Naive thymus-derived CD4-positive, alpha-beta T cell (primary cell): ENCODE results near the gene PPP4R1. TPM values are rescaled to one million over a fixed set of nuclear protein-coding genes. Genes with fewer than 3 reads are reported as not detected.

Source experiments
- ATAC-seq: fragments of 150-1000 bp; cut with Tn5 transposase; 2 replicates; pipeline ENCODE4 v1.10.0; 2021; ENCODE audit warnings: mild to moderate bottlenecking, moderate library complexity
- CTCF ChIA-PET: fragments of 350-600 bp; sonication (Branson Sonifier 250); formaldehyde crosslinking; loops from one replicate; lab custom pipeline; 2021; ENCODE audit warnings: antibody characterized with exemption; lab: Charles Lee
- POLR2A ChIA-PET: fragments of 350-600 bp; sonication (Branson Sonifier 250); formaldehyde crosslinking; loops from one replicate; lab custom pipeline; 2021; ENCODE audit warnings: antibody characterized with exemption, inconsistent platforms; lab: Charles Lee
- DNase-seq, 9 donors: peaks; one replicate each; pipeline versions ENCODE4 v3.0.0 to v3.0.0-alpha.2; 2020 to 2022; ENCODE audit warnings: mixed read lengths in 1 of 9
- H3K27ac ChIP-seq: one replicate; pipeline ENCODE4 v1.7.0; 2013; ENCODE audit warnings: mild to moderate bottlenecking, low read depth, low read length, moderate library complexity
- H3K27me3 ChIP-seq, 2 donors: one replicate each; pipeline ENCODE4 v1.7.0; 2013; ENCODE audit warnings: low read length in 2 of 2, mild to moderate bottlenecking in 2 of 2, moderate library complexity in 2 of 2; ENCODE audit not compliant: control insufficient read depth in 2 of 2, insufficient read depth in 2 of 2
- H3K36me3 ChIP-seq, 3 experiments: 1 replicate in 2 of 3; 2 replicates in 1 of 3; pipeline ENCODE4 v1.7.0; 2013; ENCODE audit warnings: low read length in 3 of 3, mild to moderate bottlenecking in 3 of 3, moderate library complexity in 1 of 3; ENCODE audit not compliant: insufficient read depth in 3 of 3, control insufficient read depth in 2 of 3
- H3K4me1 ChIP-seq, 2 donors: one replicate each; pipeline ENCODE4 v1.7.0; 2013; ENCODE audit warnings: low read length in 2 of 2, mild to moderate bottlenecking in 2 of 2, moderate library complexity in 1 of 2; ENCODE audit not compliant: control insufficient read depth in 2 of 2, insufficient read depth in 2 of 2
- H3K4me3 ChIP-seq: 2 replicates; pipeline ENCODE4 v1.7.0; 2013; ENCODE audit warnings: mild to moderate bottlenecking, low read length
- H3K9me3 ChIP-seq, 3 experiments: 1 replicate in 2 of 3; 2 replicates in 1 of 3; pipeline ENCODE4 v1.7.0; 2013; ENCODE audit warnings: low read length in 3 of 3; ENCODE audit not compliant: control insufficient read depth in 2 of 3
- H3K27ac Mint-ChIP-seq, 9 donors: one replicate each; pipeline ENCODE4 v1.8.0; 2020 to 2022; ENCODE audit warnings: mixed read lengths in 9 of 9, mild to moderate bottlenecking in 8 of 9, moderate library complexity in 5 of 9, inconsistent platforms in 2 of 9
- H3K27me3 Mint-ChIP-seq, 5 donors: one replicate each; pipeline ENCODE4 v1.8.0; 2021 to 2022; ENCODE audit warnings: mixed read lengths in 5 of 5, mild to moderate bottlenecking in 1 of 5
- H3K36me3 Mint-ChIP-seq, 5 donors: one replicate each; pipeline ENCODE4 v1.8.0; 2020 to 2022; ENCODE audit warnings: mixed read lengths in 5 of 5, mild to moderate bottlenecking in 3 of 5, inconsistent platforms in 1 of 5
- H3K4me1 Mint-ChIP-seq, 7 donors: one replicate each; pipeline ENCODE4 v1.8.0; 2020 to 2022; ENCODE audit warnings: mixed read lengths in 7 of 7, mild to moderate bottlenecking in 3 of 7, inconsistent platforms in 1 of 7
- H3K4me3 Mint-ChIP-seq, 10 donors: one replicate each; pipeline ENCODE4 v1.8.0; 2020 to 2022; ENCODE audit warnings: mild to moderate bottlenecking in 10 of 10, mixed read lengths in 10 of 10, moderate library complexity in 6 of 10, inconsistent platforms in 2 of 10
- H3K9me3 Mint-ChIP-seq, 11 donors: one replicate each; pipeline ENCODE4 v1.8.0; 2020 to 2022; ENCODE audit warnings: mixed read lengths in 11 of 11, mild to moderate bottlenecking in 4 of 11, inconsistent platforms in 1 of 11, moderate library complexity in 1 of 11
- intact Hi-C, 2 donors: fragments of 100-400 bp; cut with micrococcal nuclease; formaldehyde crosslinking; loops; one replicate each; pipeline ENCODE4 v1.15.1; 2023
- polyA plus RNA-seq, 2 donors: library from polyadenylated mRNA; unstranded; fragments of 300-500 nt; fragmentation: Illumina TruSeq; gene quantifications; one replicate each; pipeline ENCODE4 v1.2.3, GENCODE V29; 2021
- total RNA-seq, 6 experiments: library from RNA in 5 of 6; stranded (reverse) in 5 of 6; gene quantifications; 1 replicate in 5 of 6; 2 replicates in 1 of 6; pipeline ENCODE4 v1.2.3 and lab custom pipeline; 2021 to 2026

The PPP4R1 gene
- total and polyA plus RNA-seq, 7 experiments from 2014 or later: 5.5 to 54.6 (median 36.7) TPM

GRCh38 chr18:9617006-9617542 lies 2.7 kb upstream of the PPP4R1 start:
- Mint-ChIP-seq H3K4me3 (peak overlapping the region in 2 of 10 donors; percentile 18 to 53), H3K4me1 (peaks cover 16 to 38% (median 24%) of the 10 kb centered on the region in 7 donors), H3K9me3 (peaks cover 0 to 2% (median 0%) of the 10 kb centered on the region in 11 donors), H3K27me3 (peaks cover 0 to 11% (median 0%) of the 10 kb centered on the region in 5 donors), H3K36me3 (peaks cover under 1 to 1% (median 1%) of the 10 kb centered on the region in 5 donors), H3K27ac (no peak overlapping the region)
- H3K27ac ChIP-seq: no peak overlapping the region
- no peaks in the 10 kb centered on the region for H3K36me3 ChIP-seq
- ChIA-PET POLR2A (no interaction called here), CTCF (no interaction called here)
- no peak overlapping the region for H3K4me3 ChIP-seq
- no peaks in the 10 kb centered on the region for H3K9me3 ChIP-seq
- peaks cover 12 to 17% of the 10 kb centered on the region in 2 donors for H3K4me1 ChIP-seq
- intact Hi-C loops: loop anchor here in 1 of 2 donors (10.0 kb wide), 7 partner anchors 88 to 1012 kb away; partner anchors contain the start of genes ANKRD12, MTCL1, NAPG and NDUFV2
- no peak for DNase-seq
- no peak for ATAC-seq
- H3K27me3 ChIP-seq: no peaks in the 10 kb centered on the region

- Mint-ChIP-seq H3K27ac (peak overlapping the region in 2 of 9 donors; percentile 68 to 85), H3K9me3 (peaks cover 0 to 2% (median 0%) of the 10 kb centered on the region in 11 donors), H3K4me3 (peak overlapping the region in 9 of 10 donors; percentile 17 to 90 (median 83)), H3K4me1 (peaks cover 19 to 44% (median 31%) of the 10 kb centered on the region in 7 donors), H3K36me3 (peaks cover 3 to 7% (median 7%) of the 10 kb centered on the region in 5 donors), H3K27me3 (peaks cover 0 to 9% (median 0%) of the 10 kb centered on the region in 5 donors)
- DNase-seq (no peak), ATAC-seq (no peak)
- H3K4me1 ChIP-seq: peaks cover 12 to 17% of the 10 kb centered on the region in 2 donors
- ChIA-PET POLR2A (no interaction called here), CTCF (interaction anchor here (1.1 kb wide), 1 partner anchor 19 kb away, joined by 4 read pairs; no protein-coding TSS in a partner anchor)
- H3K9me3 ChIP-seq: no peaks in the 10 kb centered on the region
- intact Hi-C loops: loop anchor here in 1 of 2 donors (10.0 kb wide), 7 partner anchors 89 to 1011 kb away; partner anchors contain the start of genes ANKRD12, MTCL1, NAPG and NDUFV2
- no peaks in the 10 kb centered on the region for H3K27me3 ChIP-seq
- no peak overlapping the region for H3K4me3 ChIP-seq
- no peaks in the 10 kb centered on the region for H3K36me3 ChIP-seq
- no peak overlapping the region for H3K27ac ChIP-seq
These were observed 1.7 kb upstream of the PPP4R1 start for GRCh38 chr18:9616049-9616448.

DNA sequence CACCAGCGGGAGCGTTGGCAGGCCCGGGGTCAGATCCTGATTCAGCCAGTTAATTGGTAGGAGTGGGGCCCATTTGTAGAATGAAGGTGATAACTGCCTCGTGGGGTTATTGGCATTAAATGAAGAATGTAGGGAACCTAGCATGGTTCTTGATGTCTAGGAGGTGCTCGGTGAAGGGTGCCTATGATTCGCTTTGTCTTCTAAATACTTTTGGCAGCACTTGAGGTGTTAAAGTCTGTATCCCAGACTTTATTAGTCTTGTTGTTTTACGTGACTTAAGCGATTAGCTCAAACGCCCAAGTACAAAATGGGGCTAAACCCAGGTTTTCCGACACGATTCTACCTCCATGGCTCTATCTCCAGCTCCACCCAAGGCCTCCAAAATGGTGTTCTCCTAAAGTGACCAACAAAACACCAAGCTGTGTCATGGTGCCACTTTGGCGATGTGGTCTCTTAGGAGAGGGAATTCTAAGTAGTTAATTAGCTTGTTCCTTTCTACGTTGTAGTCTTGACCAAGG lies 980 bp upstream of the PPP4R1 start:
- POLR2A ChIA-PET: interaction anchor here (0.6 kb wide), 1 partner anchor 1007 kb away, joined by 3 read pairs; no protein-coding TSS in a partner anchor
- CTCF ChIA-PET: interaction anchor here (1.1 kb wide), 1 partner anchor 18 kb away, joined by 4 read pairs; no protein-coding TSS in a partner anchor
- Mint-ChIP-seq H3K36me3 (peaks cover 3 to 11% (median 8%) of the 10 kb centered on the region in 5 donors), H3K27me3 (peaks cover 0 to 6% (median 0%) of the 10 kb centered on the region in 5 donors), H3K4me3 (peak overlapping the region; percentile 64 to 90 (median 85)), H3K27ac (peak overlapping the region; percentile 43 to 85 (median 79)), H3K9me3 (peaks cover 0 to 2% (median 0%) of the 10 kb centered on the region in 11 donors), H3K4me1 (peaks cover 26 to 50% (median 33%) of the 10 kb centered on the region in 7 donors)
- peak overlapping the region; percentile 25 for H3K4me3 ChIP-seq
- H3K9me3 ChIP-seq: no peaks in the 10 kb centered on the region
- ATAC-seq: no peak
- H3K27ac ChIP-seq: peak overlapping the region; percentile 60
- intact Hi-C loops: loop anchor here (1.0 to 10.0 kb wide), 9 partner anchors 89 to 1011 kb away; partner anchors contain the start of genes MTCL1 (in 2 of the 2), ANKRD12 (in 1 of the 2), NAPG (in 1 of the 2) and NDUFV2 (in 1 of the 2)
- DNase-seq: no peak
- H3K36me3 ChIP-seq: no peaks in the 10 kb centered on the region
- no peaks in the 10 kb centered on the region for H3K27me3 ChIP-seq
- peaks cover 12 to 17% of the 10 kb centered on the region in 2 donors for H3K4me1 ChIP-seq

DNA sequence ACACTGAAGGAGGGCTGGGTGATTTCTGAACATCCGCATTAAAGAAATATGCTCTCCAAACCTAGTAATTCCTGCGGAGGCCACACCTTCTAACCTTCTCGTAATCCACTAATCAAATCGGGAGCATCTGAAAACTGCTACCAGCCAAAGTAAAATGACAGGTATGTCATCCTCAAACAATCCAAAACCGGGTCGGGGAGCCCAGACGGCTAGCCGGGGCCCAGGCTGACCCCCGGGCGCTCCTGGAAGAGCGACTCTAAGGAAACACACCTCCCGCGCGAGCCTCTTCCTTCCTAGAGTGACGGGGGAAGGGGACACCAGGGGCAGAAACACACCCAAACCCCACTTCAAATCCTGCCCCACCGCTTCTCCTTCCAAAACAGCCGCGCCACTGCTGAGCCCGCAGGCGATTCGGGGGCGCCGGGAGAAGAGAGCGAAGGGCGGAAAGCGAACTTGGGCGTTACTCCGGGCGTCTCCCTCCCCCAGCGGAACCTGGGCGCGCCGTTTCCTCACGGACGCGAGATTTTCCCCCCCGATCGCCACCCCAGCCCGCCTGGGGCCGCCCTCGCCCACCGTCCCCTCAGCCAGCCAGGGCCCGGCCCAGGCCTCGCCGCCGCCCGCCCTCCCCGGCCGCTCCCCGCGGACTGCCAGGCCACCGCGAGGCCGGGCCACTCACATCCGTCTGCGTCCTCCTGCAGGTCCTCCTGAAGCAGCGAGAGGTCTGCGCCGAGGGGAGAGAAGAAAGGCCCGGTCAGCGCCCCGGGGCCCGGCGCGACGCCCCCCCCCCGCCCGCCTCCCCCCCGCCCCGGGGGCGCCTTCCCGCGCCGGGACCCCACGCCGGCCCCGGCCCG lies 584 bp downstream of the PPP4R1 start:
- Mint-ChIP-seq H3K27me3 (peaks cover 0 to 3% (median 0%) of the 10 kb centered on the region in 5 donors), H3K9me3 (peaks cover 0 to 2% (median 0%) of the 10 kb centered on the region in 11 donors), H3K36me3 (peaks cover 3 to 11% (median 8%) of the 10 kb centered on the region in 5 donors), H3K4me3 (peak overlapping the region; percentile 88 to 99 (median 96)), H3K4me1 (peaks cover 34 to 50% (median 38%) of the 10 kb centered on the region in 7 donors), H3K27ac (peak overlapping the region; percentile 71 to 96 (median 89))
- POLR2A ChIA-PET: interaction anchor here (0.7 kb wide), 1 partner anchor 914 kb away, joined by 3 read pairs; no protein-coding TSS in a partner anchor
- Histone ChIP-seq H3K27me3 (no peaks in the 10 kb centered on the region), H3K27ac (peak overlapping the region; percentile 65), H3K4me3 (peak overlapping the region; percentile 65), H3K9me3 (no peaks in the 10 kb centered on the region), H3K36me3 (no peaks in the 10 kb centered on the region), H3K4me1 (peaks cover 12 to 17% of the 10 kb centered on the region in 2 donors)
- DNase-seq (peak in 8 of 9 donors; percentile 15 to 60 (median 24)), ATAC-seq (peak; percentile 34)
- intact Hi-C loops: loop anchor here (1.0 to 10.0 kb wide), 16 partner anchors 59 to 1009 kb away; partner anchors contain the start of genes ANKRD12 (in 2 of the 2), MTCL1 (in 2 of the 2), RAB12 (in 2 of the 2) and RALBP1 (in 2 of the 2)
- CTCF ChIA-PET: no interaction called here

DNA sequence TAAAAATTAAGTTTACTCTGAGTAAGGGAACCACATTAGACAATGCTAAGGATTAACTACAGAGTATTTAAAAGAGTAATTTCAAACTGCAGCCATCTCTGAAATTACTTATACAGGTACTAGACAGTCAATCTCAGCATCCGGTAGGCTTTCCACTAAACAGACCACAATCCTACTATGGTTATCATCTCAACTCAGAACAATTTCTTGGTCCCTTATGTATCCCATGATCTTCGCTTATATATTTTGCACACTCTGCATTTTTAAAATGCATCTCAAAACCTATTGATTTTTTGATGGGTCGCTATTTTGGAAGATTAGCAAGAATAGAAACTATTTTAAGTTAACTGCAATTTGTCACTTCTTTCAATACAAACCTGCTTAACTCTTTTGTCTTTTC lies 1.4 kb downstream of the PPP4R1 start:
- ATAC-seq: no peak

More for the DNA sequence above, 1.4 kb downstream of the PPP4R1 start:
- Mint-ChIP-seq H3K27me3 (peaks cover 0 to 3% (median 0%) of the 10 kb centered on the region in 5 donors), H3K9me3 (no peaks in the 10 kb centered on the region), H3K27ac (peak overlapping the region in 6 of 9 donors; percentile 49 to 94 (median 84)), H3K36me3 (peaks cover 3 to 12% (median 8%) of the 10 kb centered on the region in 5 donors), H3K4me3 (peak overlapping the region; percentile 88 to 99 (median 96)), H3K4me1 (peaks cover 37 to 58% (median 46%) of the 10 kb centered on the region in 7 donors)
- peak overlapping the region; percentile 65 for H3K4me3 ChIP-seq
- peak overlapping the region; percentile 65 for H3K27ac ChIP-seq
- H3K27me3 ChIP-seq: no peaks in the 10 kb centered on the region
- intact Hi-C loops: loop anchor here (1.0 to 10.0 kb wide), 19 partner anchors 48 to 1008 kb away; partner anchors contain the start of genes ANKRD12 (in 2 of the 2), RAB12 (in 2 of the 2), RALBP1 (in 2 of the 2) and MTCL1 (in 1 of the 2)
- DNase-seq: peak in 1 of 9 donors; percentile 1
- H3K4me1 ChIP-seq: peaks cover 12 to 17% of the 10 kb centered on the region in 2 donors
- CTCF ChIA-PET: interaction anchor here (0.6 to 1.2 kb wide), 4 partner anchors 9 to 396 kb away, joined by 3 to 6 read pairs (median 3); no protein-coding TSS in a partner anchor
- H3K36me3 ChIP-seq: no peaks in the 10 kb centered on the region
- POLR2A ChIA-PET: interaction anchor here (0.7 kb wide), 1 partner anchor 915 kb away, joined by 3 read pairs; no protein-coding TSS in a partner anchor
- no peaks in the 10 kb centered on the region for H3K9me3 ChIP-seq
